Measurements from ENCODE around the gene GBA2.
A peak's percentile ranks its signal among the peaks of the same experiment; 100 is the strongest.

The GBA2 gene

GRCh38 chr9:35748858-35749514, at the start of gene GBA2, which contains the start of gene RGP1:
Gene GBA2 (minus strand): TSS chr9:35749228. CDS start chr9:35748704, 524 bp downstream.
Gene RGP1 (plus strand): TSS chr9:35749287. CDS start chr9:35749756, 469 bp downstream.
- peak; percentile 83 for DNase-seq

- DNase-seq = peak; percentile 14
Observed at GRCh38 chr9:35797311-35798109, 48.5 kb upstream of the GBA2 start.

GRCh38 chr9:35795695-35796094, 46.7 kb upstream of the GBA2 start:
- DNase-seq = no peak

GRCh38 chr9:35793461-35793860, 44.4 kb upstream of the GBA2 start:
- DNase-seq = no peak

- DNase-seq = no peak
Observed at GRCh38 chr9:35792826-35793225, 43.8 kb upstream of the GBA2 start.

GRCh38 chr9:35792024-35792813, 43.2 kb upstream of the GBA2 start:
- DNase-seq = no peak

- no peak for DNase-seq
Observed at GRCh38 chr9:35791297-35791921, 42.4 kb upstream of the GBA2 start, which contains the start of gene NPR2. Gene NPR2 (plus strand): TSS chr9:35791591. CDS start chr9:35792409, 818 bp downstream.

- DNase-seq = peak; percentile 60
Observed at GRCh38 chr9:35790385-35791296, 41.6 kb upstream of the GBA2 start.

- DNase-seq = no peak
Observed at GRCh38 chr9:35790025-35790384, 41.0 kb upstream of the GBA2 start.

- DNase-seq = no peak
Observed at GRCh38 chr9:35789541-35789940, 40.5 kb upstream of the GBA2 start.

- no peak for DNase-seq
Observed at GRCh38 chr9:35783418-35783817, 34.4 kb upstream of the GBA2 start.

GRCh38 chr9:35781066-35781465, 32.0 kb upstream of the GBA2 start:
- no peak for DNase-seq

- no peak for DNase-seq
Observed at GRCh38 chr9:35778496-35778895, 29.5 kb upstream of the GBA2 start.

GRCh38 chr9:35776018-35776417, 27.0 kb upstream of the GBA2 start:
- DNase-seq = no peak

GRCh38 chr9:35774907-35775635, 26.0 kb upstream of the GBA2 start:
- DNase-seq = no peak

- no peak for DNase-seq
Observed at GRCh38 chr9:35771943-35772342, 22.9 kb upstream of the GBA2 start.

- no peak for DNase-seq
Observed at GRCh38 chr9:35771534-35771933, 22.5 kb upstream of the GBA2 start.

- no peak for DNase-seq
Observed at GRCh38 chr9:35771075-35771433, 22.0 kb upstream of the GBA2 start.

- no peak for DNase-seq
Observed at GRCh38 chr9:35769763-35770162, 20.7 kb upstream of the GBA2 start.

GRCh38 chr9:35767458-35767857, 18.4 kb upstream of the GBA2 start:
- no peak for DNase-seq

GRCh38 chr9:35766997-35767396, 18.0 kb upstream of the GBA2 start:
- DNase-seq = no peak

Data from stimulated activated CD8-positive, alpha-beta memory T cell treated with anti-CD3 and anti-CD28 coated beads, Interleukin-4, amount 100 ng/mL, for 48 hours (primary cell).